Measurements from ENCODE around the gene SKAP1. TPM values are rescaled to one million over a fixed set of nuclear protein-coding genes. Genes with fewer than 3 reads are reported as not detected.

Gene SKAP1
- polyA plus RNA-seq, 2 donors = 1.1 to 2.6 TPM

DNA sequence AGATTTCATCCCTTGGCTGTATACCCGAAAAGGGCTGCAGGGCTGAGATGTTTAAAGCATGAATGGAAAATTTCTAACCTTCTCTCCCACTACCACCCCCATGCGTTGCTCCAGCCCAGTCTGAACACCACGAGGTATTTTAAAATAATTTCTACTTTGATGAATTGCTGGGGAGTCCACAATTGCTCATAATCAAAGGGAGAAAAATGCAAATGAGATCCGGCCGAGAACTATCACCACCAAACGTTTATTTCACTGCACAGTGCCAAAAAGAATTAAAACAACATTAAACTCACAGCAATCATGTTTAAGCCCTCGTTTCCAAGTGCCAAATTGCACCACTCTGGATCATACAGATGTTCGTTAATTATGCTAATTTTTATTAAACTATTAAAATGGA lies 285.8 kb downstream of the SKAP1 start:
- Histone ChIP-seq H3K27ac (ENCODE audit: low read depth in 2 of 2, low read length in 1 of 2) (no peak overlapping the region), H3K4me3 (ENCODE audit: low read depth in 1 of 2, low read length in 2 of 2) (no peak overlapping the region), H3K27me3 (ENCODE audit: control insufficient read depth in 1 of 2, insufficient read depth in 2 of 2, low read length in 2 of 2) (no peaks in the 10 kb centered on the region), H3K36me3 (ENCODE audit: control insufficient read depth in 2 of 2, insufficient read depth in 2 of 2, low read length in 1 of 2) (no peaks in the 10 kb centered on the region), H3K4me1 (ENCODE audit: control insufficient read depth in 2 of 2, insufficient read depth in 2 of 2, low read length in 1 of 2) (no peaks in the 10 kb centered on the region), H3K9me3 (ENCODE audit: control insufficient read depth in 2 of 2, insufficient read depth in 1 of 2, low read depth in 1 of 2, low read length in 1 of 2) (no peaks in the 10 kb centered on the region)
- WGBS, 2 donors = 54 to 58% methylated on average over 8 of the region's 8 CpGs

DNA sequence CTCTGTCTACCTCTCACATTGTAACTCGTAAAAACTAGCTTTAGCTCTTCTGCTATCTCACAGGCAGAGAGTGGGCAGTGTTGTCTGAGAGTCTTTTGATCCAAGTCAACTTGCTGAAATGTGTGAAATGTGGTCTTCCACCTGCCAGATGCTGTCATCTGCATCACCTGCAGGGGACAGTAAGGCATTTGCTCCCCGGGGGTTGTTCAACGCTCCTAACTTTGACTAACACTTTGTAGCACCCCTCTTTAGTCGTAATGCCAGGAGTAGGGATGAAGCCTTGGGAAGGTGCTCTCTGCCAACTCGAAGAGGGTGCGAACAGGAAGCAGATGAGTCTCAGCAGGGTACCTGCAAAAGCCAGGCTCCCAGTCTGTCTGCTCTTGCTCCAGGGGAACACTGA lies 286.4 kb downstream of the SKAP1 start:
- no peaks in the 10 kb centered on the region for H3K9me3 ChIP-seq (ENCODE audit: control insufficient read depth in 2 of 2, insufficient read depth in 1 of 2, low read depth in 1 of 2, low read length in 1 of 2)
- no peaks in the 10 kb centered on the region for H3K4me1 ChIP-seq (ENCODE audit: control insufficient read depth in 2 of 2, insufficient read depth in 2 of 2, low read length in 1 of 2)
- no peak overlapping the region for H3K4me3 ChIP-seq (ENCODE audit: low read depth in 1 of 2, low read length in 2 of 2)
- no peak overlapping the region for H3K27ac ChIP-seq (ENCODE audit: low read depth in 2 of 2, low read length in 1 of 2)
- H3K36me3 ChIP-seq (ENCODE audit: control insufficient read depth in 2 of 2, insufficient read depth in 2 of 2, low read length in 1 of 2) = no peaks in the 10 kb centered on the region
- WGBS, 2 donors = 38 to 46% methylated on average over 6 of the region's 6 CpGs
- H3K27me3 ChIP-seq (ENCODE audit: control insufficient read depth in 1 of 2, insufficient read depth in 2 of 2, low read length in 2 of 2) = no peaks in the 10 kb centered on the region

DNA sequence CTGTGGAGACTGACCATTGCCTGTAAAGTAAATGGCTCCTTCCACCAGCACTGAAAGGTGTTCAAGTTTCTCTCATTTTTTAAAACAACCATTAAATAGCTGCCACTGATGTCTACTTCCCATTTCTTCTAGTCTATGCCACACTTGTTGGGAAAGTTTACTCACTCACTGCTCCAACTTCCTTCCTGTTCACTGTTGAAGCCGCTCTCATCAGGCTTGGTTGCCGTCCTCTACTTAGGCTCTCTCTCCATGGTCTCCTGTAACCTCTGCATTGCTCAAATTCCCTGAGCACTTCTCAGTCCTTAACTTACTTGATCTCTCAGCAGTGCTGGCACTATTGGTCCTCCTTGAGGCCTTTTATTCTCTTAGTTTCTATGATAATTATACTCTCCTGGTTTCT lies 290.1 kb downstream of the SKAP1 start:
- Histone ChIP-seq H3K9me3 (ENCODE audit: control insufficient read depth in 2 of 2, insufficient read depth in 1 of 2, low read depth in 1 of 2, low read length in 1 of 2) (no peaks in the 10 kb centered on the region), H3K27me3 (ENCODE audit: control insufficient read depth in 1 of 2, insufficient read depth in 2 of 2, low read length in 2 of 2) (no peaks in the 10 kb centered on the region), H3K36me3 (ENCODE audit: control insufficient read depth in 2 of 2, insufficient read depth in 2 of 2, low read length in 1 of 2) (no peaks in the 10 kb centered on the region), H3K4me1 (ENCODE audit: control insufficient read depth in 2 of 2, insufficient read depth in 2 of 2, low read length in 1 of 2) (no peaks in the 10 kb centered on the region), H3K4me3 (ENCODE audit: low read depth in 1 of 2, low read length in 2 of 2) (no peak overlapping the region), H3K27ac (ENCODE audit: low read depth in 2 of 2, low read length in 1 of 2) (no peak overlapping the region)
- 66 to 73% methylated on average over 2 of the region's 2 CpGs for WGBS, 2 donors

DNA sequence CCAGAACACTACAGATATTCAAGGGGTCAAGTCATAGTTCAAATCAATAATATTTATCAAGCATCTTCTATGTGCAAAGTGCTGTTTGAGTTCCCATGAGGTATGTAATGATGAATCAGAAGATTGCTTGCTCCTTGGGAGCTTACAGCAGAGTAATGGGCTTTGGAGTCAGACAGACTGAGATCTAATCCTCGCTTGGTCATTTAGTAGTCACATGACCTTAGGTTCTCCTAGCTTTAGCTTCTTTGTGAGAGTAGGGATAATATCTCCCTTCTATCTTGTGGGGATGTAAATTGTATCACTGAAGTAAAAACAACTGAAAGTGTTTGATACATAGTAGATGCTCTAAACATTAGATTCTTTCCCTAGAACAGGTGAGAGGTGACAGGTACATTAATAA lies 292.4 kb downstream of the SKAP1 start:
- Histone ChIP-seq H3K36me3 (ENCODE audit: control insufficient read depth in 2 of 2, insufficient read depth in 2 of 2, low read length in 1 of 2) (no peaks in the 10 kb centered on the region), H3K4me1 (ENCODE audit: control insufficient read depth in 2 of 2, insufficient read depth in 2 of 2, low read length in 1 of 2) (no peaks in the 10 kb centered on the region), H3K4me3 (ENCODE audit: low read depth in 1 of 2, low read length in 2 of 2) (no peak overlapping the region), H3K27me3 (ENCODE audit: control insufficient read depth in 1 of 2, insufficient read depth in 2 of 2, low read length in 2 of 2) (no peaks in the 10 kb centered on the region), H3K27ac (ENCODE audit: low read depth in 2 of 2, low read length in 1 of 2) (no peak overlapping the region), H3K9me3 (ENCODE audit: control insufficient read depth in 2 of 2, insufficient read depth in 1 of 2, low read depth in 1 of 2, low read length in 1 of 2) (no peaks in the 10 kb centered on the region)
- WGBS, 2 donors = 75 to 83% methylated on average over 1 of the region's 1 CpG

DNA sequence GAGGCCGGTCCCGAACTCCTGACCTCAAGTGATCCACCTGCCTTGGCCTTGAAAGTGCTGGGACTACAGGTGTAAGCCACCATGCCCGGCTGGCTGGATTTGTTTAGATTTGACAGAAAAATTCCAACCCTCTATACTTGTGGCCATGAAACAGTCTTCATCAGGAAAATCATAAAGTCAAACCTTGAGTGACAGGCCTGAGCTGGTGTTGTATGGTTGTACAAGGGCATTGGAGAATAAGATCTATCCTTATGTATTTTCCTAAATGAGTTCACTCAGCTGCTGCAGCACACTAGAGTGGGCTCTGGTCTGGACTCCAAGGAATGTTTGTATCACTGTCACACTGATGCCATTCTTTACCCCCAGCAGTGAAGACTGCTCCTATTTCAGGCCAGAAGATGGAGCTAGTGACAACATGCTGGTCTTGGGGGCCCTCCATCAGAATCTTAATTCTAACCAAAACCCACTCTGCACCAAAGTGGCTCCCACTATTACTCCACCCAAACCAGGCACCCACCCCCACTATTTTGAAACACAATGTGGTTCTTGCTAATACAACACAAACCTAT lies 295.0 kb downstream of the SKAP1 start:
- H3K4me1 ChIP-seq (ENCODE audit: control insufficient read depth in 2 of 2, insufficient read depth in 2 of 2, low read length in 1 of 2) = no peaks in the 10 kb centered on the region
- WGBS, 2 donors = 81 to 87% methylated on average over 3 of the region's 3 CpGs
- H3K27me3 ChIP-seq (ENCODE audit: control insufficient read depth in 1 of 2, insufficient read depth in 2 of 2, low read length in 2 of 2) = no peaks in the 10 kb centered on the region

DNA sequence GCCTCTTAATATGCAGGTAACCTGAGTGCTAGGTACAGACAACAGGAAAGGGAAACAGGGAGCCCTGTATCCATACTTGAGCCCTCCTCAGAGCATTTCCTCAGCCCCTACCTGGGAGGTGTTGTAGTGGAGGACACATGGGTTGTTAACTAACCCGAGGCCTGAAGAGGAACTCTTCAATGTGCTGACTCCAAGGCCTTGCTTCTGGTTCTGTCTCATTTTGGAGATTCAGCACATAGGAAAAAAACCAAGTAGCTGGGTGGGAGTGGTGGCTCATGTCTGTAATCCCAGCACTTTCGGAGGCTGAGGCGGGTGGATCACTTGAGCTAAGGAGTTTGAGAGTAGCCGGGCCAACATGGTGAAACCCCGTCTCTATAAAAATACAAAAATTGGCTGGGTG lies 297.6 kb downstream of the SKAP1 start:
- no peaks in the 10 kb centered on the region for H3K4me1 ChIP-seq (ENCODE audit: control insufficient read depth in 2 of 2, insufficient read depth in 2 of 2, low read length in 1 of 2)
- H3K4me3 ChIP-seq (ENCODE audit: low read depth in 1 of 2, low read length in 2 of 2) = no peak overlapping the region
- H3K27ac ChIP-seq (ENCODE audit: low read depth in 2 of 2, low read length in 1 of 2) = no peak overlapping the region
- no peaks in the 10 kb centered on the region for H3K9me3 ChIP-seq (ENCODE audit: control insufficient read depth in 2 of 2, insufficient read depth in 1 of 2, low read depth in 1 of 2, low read length in 1 of 2)
- WGBS, 2 donors = 72 to 87% methylated on average over 5 of the region's 5 CpGs
- H3K36me3 ChIP-seq (ENCODE audit: control insufficient read depth in 2 of 2, insufficient read depth in 2 of 2, low read length in 1 of 2) = no peaks in the 10 kb centered on the region
- no peaks in the 10 kb centered on the region for H3K27me3 ChIP-seq (ENCODE audit: control insufficient read depth in 1 of 2, insufficient read depth in 2 of 2, low read length in 2 of 2)

More for the DNA sequence above, 295.0 kb downstream of the SKAP1 start:
- Histone ChIP-seq H3K36me3 (ENCODE audit: control insufficient read depth in 2 of 2, insufficient read depth in 2 of 2, low read length in 1 of 2) (no peaks in the 10 kb centered on the region), H3K4me3 (ENCODE audit: low read depth in 1 of 2, low read length in 2 of 2) (no peak overlapping the region), H3K9me3 (ENCODE audit: control insufficient read depth in 2 of 2, insufficient read depth in 1 of 2, low read depth in 1 of 2, low read length in 1 of 2) (no peaks in the 10 kb centered on the region), H3K27ac (ENCODE audit: low read depth in 2 of 2, low read length in 1 of 2) (no peak overlapping the region)

DNA sequence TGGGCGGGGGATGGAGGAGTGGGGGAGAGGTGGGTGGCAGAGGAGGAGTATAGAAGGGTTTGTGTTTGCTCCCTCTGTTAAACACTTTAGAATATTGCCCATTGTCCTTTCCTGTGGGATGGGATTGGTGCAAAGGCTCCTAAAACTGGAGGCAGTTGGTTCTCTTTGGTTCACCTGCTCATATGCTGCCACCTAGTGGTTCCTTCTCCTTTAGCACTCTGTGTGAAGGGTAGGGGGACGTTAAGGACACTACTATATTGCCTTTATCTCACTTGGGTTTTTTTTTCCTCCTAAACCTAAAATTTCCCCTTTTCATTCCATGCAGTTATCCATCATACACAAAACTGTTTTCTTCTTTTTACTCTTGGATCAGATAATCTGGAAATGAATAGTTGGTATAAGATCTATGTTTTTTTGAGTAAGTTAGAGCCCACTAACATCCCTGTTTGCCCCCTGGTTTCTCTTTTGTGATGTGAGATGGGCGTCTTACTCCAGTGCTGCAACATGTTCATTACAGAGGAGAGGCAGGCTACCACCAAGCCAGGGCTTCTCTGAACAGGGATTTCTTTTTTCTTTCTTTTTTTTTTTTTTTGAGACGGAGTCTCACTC lies 298.7 kb downstream of the SKAP1 start:
- Histone ChIP-seq H3K36me3 (ENCODE audit: control insufficient read depth in 2 of 2, insufficient read depth in 2 of 2, low read length in 1 of 2) (peaks cover 0 to 5% of the 10 kb centered on the region in 2 donors), H3K4me3 (ENCODE audit: low read depth in 1 of 2, low read length in 2 of 2) (no peak overlapping the region)
- 48% methylated on average over 4 of the region's 4 CpGs for WGBS, 2 donors

DNA sequence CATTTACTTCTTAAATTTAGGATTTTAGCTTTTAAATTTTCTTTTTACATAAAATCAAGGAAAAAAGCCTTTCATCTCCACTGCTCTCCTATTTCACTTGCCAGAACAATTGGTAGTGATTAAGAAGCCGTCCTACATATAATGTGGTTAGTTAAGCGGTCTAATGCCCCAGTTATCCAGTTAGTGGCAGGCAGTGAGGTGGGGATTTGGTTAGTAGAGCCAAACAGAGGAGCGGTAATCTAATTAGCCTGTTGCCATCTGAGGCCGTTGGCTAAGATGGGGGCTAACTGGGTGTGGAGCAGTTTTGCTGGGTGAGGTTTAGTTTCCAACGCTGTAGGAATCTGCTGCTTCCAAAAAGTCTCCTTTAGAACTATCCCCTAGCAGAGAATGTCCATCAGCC lies 300.0 kb downstream of the SKAP1 start:
- H3K4me3 ChIP-seq (ENCODE audit: low read depth in 1 of 2, low read length in 2 of 2) = no peak overlapping the region
- WGBS, 2 donors = 71 to 75% methylated on average over 5 of the region's 5 CpGs

More for the DNA sequence above, 298.7 kb downstream of the SKAP1 start:
- Histone ChIP-seq H3K9me3 (ENCODE audit: control insufficient read depth in 2 of 2, insufficient read depth in 1 of 2, low read depth in 1 of 2, low read length in 1 of 2) (no peaks in the 10 kb centered on the region), H3K27ac (ENCODE audit: low read depth in 2 of 2, low read length in 1 of 2) (no peak overlapping the region), H3K27me3 (ENCODE audit: control insufficient read depth in 1 of 2, insufficient read depth in 2 of 2, low read length in 2 of 2) (no peaks in the 10 kb centered on the region), H3K4me1 (ENCODE audit: control insufficient read depth in 2 of 2, insufficient read depth in 2 of 2, low read length in 1 of 2) (no peaks in the 10 kb centered on the region)

DNA sequence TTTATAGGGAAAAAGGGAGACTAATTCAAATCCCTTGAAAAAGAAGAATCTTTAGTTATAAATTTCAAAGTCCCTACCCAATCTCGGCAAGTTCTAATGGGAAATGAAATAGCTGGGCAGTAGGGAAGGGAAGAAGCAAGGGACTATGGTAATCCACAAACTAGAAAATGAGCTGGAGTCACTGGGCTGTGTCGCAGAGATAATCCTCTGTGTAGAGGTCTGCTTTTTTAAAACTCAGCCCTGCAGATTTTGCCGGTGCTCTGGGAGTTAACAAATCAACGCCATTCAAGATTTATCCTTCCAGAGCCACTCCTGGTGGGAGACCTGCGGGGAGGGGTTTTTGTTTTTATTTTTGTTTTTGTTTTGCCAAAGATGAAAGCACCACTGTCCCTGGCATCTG lies 301.6 kb downstream of the SKAP1 start:
- Histone ChIP-seq H3K4me1 (ENCODE audit: control insufficient read depth in 2 of 2, insufficient read depth in 2 of 2, low read length in 1 of 2) (no peaks in the 10 kb centered on the region), H3K9me3 (ENCODE audit: control insufficient read depth in 2 of 2, insufficient read depth in 1 of 2, low read depth in 1 of 2, low read length in 1 of 2) (no peaks in the 10 kb centered on the region), H3K27ac (ENCODE audit: low read depth in 2 of 2, low read length in 1 of 2) (no peak overlapping the region), H3K27me3 (ENCODE audit: control insufficient read depth in 1 of 2, insufficient read depth in 2 of 2, low read length in 2 of 2) (no peaks in the 10 kb centered on the region), H3K4me3 (ENCODE audit: low read depth in 1 of 2, low read length in 2 of 2) (no peak overlapping the region), H3K36me3 (ENCODE audit: control insufficient read depth in 2 of 2, insufficient read depth in 2 of 2, low read length in 1 of 2) (peaks cover 1 to 6% of the 10 kb centered on the region in 2 donors)
- WGBS, 2 donors = 67 to 71% methylated on average over 5 of the region's 5 CpGs

More for the DNA sequence above, 300.0 kb downstream of the SKAP1 start:
- Histone ChIP-seq H3K27me3 (ENCODE audit: control insufficient read depth in 1 of 2, insufficient read depth in 2 of 2, low read length in 2 of 2) (no peaks in the 10 kb centered on the region), H3K27ac (ENCODE audit: low read depth in 2 of 2, low read length in 1 of 2) (no peak overlapping the region), H3K9me3 (ENCODE audit: control insufficient read depth in 2 of 2, insufficient read depth in 1 of 2, low read depth in 1 of 2, low read length in 1 of 2) (no peaks in the 10 kb centered on the region), H3K4me1 (ENCODE audit: control insufficient read depth in 2 of 2, insufficient read depth in 2 of 2, low read length in 1 of 2) (no peaks in the 10 kb centered on the region), H3K36me3 (ENCODE audit: control insufficient read depth in 2 of 2, insufficient read depth in 2 of 2, low read length in 1 of 2) (peaks cover 1 to 6% of the 10 kb centered on the region in 2 donors)
